HG03060 (cell line): ENCODE data around the gene SIPA1L3.
"Not testable (repeated sequence)": the region's sequence is repeated elsewhere in the genome, so short reads cannot be mapped to it uniquely, and the experiment has no call there.

Experiments
- ATAC-seq: cut with Tn5 transposase; IDR thresholded peaks from one replicate; pipeline ENCODE4 v1.9.1; 2021; ENCODE audit warnings: low read depth, moderate number of reproducible peaks; ENCODE audit not compliant: unreplicated experiment

The SIPA1L3 gene

GRCh38 chr19:38218204-38218603 is 311.2 kb downstream of the SIPA1L3 start:
- no peak for ATAC-seq

GRCh38 chr19:38219221-38219620 is 312.2 kb downstream of the SIPA1L3 start:
- ATAC-seq, result no peak

GRCh38 chr19:38221421-38221820 is 314.4 kb downstream of the SIPA1L3 start:
- ATAC-seq, result no peak

GRCh38 chr19:38221919-38222830 is 315.2 kb downstream of the SIPA1L3 start:
- no peak for ATAC-seq

- ATAC-seq, result no peak
Observed at GRCh38 chr19:38223119-38223523, 316.1 kb downstream of the SIPA1L3 start.

- no peak for ATAC-seq
Observed at GRCh38 chr19:38223617-38224013, 316.6 kb downstream of the SIPA1L3 start.

- no peak for ATAC-seq
Observed at GRCh38 chr19:38224014-38224862, 317.2 kb downstream of the SIPA1L3 start, which contains the start of gene DPF1. Gene DPF1, minus strand, starts transcription at chr19:38224222. Its CDS starts 80 bp downstream, at chr19:38224142.

- ATAC-seq, result not testable (repeated sequence)
Observed at GRCh38 chr19:38224863-38225218, 317.8 kb downstream of the SIPA1L3 start.

- ATAC-seq, result no peak
Observed at GRCh38 chr19:38227287-38228004, 320.4 kb downstream of the SIPA1L3 start.

GRCh38 chr19:38228005-38228377 is 321.0 kb downstream of the SIPA1L3 start:
- ATAC-seq, result no peak

GRCh38 chr19:38228491-38229439 is 321.8 kb downstream of the SIPA1L3 start:
- ATAC-seq, result no peak

- no peak for ATAC-seq
Observed at GRCh38 chr19:38229585-38230073, 322.6 kb downstream of the SIPA1L3 start.

- ATAC-seq, result not testable (repeated sequence)
Observed at GRCh38 chr19:38230506-38231133, 323.6 kb downstream of the SIPA1L3 start.

- no peak for ATAC-seq
Observed at GRCh38 chr19:38231918-38232317, 324.9 kb downstream of the SIPA1L3 start.

- no peak for ATAC-seq
Observed at GRCh38 chr19:38233740-38234251, 326.8 kb downstream of the SIPA1L3 start.

- no peak for ATAC-seq
Observed at GRCh38 chr19:38234615-38235014, 327.6 kb downstream of the SIPA1L3 start.

- no peak for ATAC-seq
Observed at GRCh38 chr19:38239816-38240215, 332.8 kb downstream of the SIPA1L3 start.

- ATAC-seq, result no peak
Observed at GRCh38 chr19:38243279-38243673, 336.3 kb downstream of the SIPA1L3 start.
